Pancreas (tissue), 10 donors: ENCODE measurements around the gene MYPOP. TPM values are rescaled to one million over a fixed set of nuclear protein-coding genes. Genes with fewer than 3 reads are reported as not detected.

Source experiments
- ATAC-seq, 4 donors: fragments of 200-7000 bp; cut with Tn5 transposase; one replicate each; pipeline versions ENCODE4 v1.8.0 to v1.9.1; 2020; ENCODE audit warnings: mild to moderate bottlenecking in 4 of 4, moderate library complexity in 4 of 4
- DNase-seq, 6 donors: peaks; one replicate each; pipeline ENCODE4 v3.0.0-alpha.2; 2020
- FAIRE-seq: peaks from 2 replicates; lab custom pipeline; 2012; peaks lifted over from hg19 to GRCh38; lab: Jason Lieb, UNC
- H3K27ac ChIP-seq, 4 donors: fragments of 200-600 bp; sonication (generic); 1 replicate in 3 of 4; 2 replicates in 1 of 4; pipeline versions ENCODE4 v1.5.0 to v1.8.0; 2020
- H3K27me3 ChIP-seq, 4 donors: fragments of 200-600 bp; one replicate each; pipeline ENCODE4 v1.8.0; 2021
- H3K36me3 ChIP-seq, 3 donors: fragments of 200-600 bp; sonication (generic) in 1 of 3; one replicate each; pipeline versions ENCODE4 v1.5.0 to v1.8.0; 2020 to 2021
- H3K4me1 ChIP-seq, 3 donors: fragments of 200-600 bp; one replicate each; pipeline ENCODE4 v1.8.0; 2021
- H3K4me3 ChIP-seq, 4 donors: fragments of 200-600 bp; sonication (generic) in 2 of 4; one replicate each; pipeline versions ENCODE4 v1.5.0 to v1.8.0; 2020 to 2021
- H3K9me3 ChIP-seq, 4 donors: fragments of 200-600 bp; one replicate each; pipeline ENCODE4 v1.8.0; 2021
- WGBS, 2 donors: extraction: QIAGEN DNeasy Blood & Tissue Kit; methylation state at CpG; one replicate each; pipeline ENCODE4 v1.1.7; 2013; 5-methylcytosine and 5-hydroxymethylcytosine counted together
- intact Hi-C, 3 donors: fragments of 100-400 bp; cut with DNase I; formaldehyde crosslinking; loops; one replicate each; pipeline versions ENCODE4 v1.11.1 to v1.14.2; 2022
- polyA plus RNA-seq, 2 donors: library from polyadenylated mRNA; stranded (reverse); fragments of 200-250 nt; gene quantifications; one replicate each; pipeline ENCODE4 v1.2.3, GENCODE V29; 2013
- total RNA-seq, 6 donors: library from RNA; stranded (reverse); fragmentation: NEBNext Ultra II Directional in 4 of 6; extraction: Animal tissue kit (Norgen Biotek cat#: 25700) in 4 of 6; gene quantifications; one replicate each; pipeline versions ENCODE4 v1.2.1 to v1.2.4, GENCODE V29; 2021 to 2023
- TF ChIP-seq, protein P1 (sequence below), 4 donors: fragments of 200-600 bp; sonication (generic) in 3 of 4; IDR thresholded peaks; one replicate each; pipeline versions ENCODE4 v1.5.0 to v1.8.0; 2021; ENCODE audit warnings: antibody characterized with exemption in 4 of 4
- donor health status: healthy with polysubstance abuse.
- donor health status: DM: no; HTN: no; CAD: no; lungs with moderate emphysema.
- donor health status: DM: no; HTN: no; CAD: no.
- donor health status: control.
- donor health status: control.
- donor health status: Bipolar disorder and iron deficiency.
- donor health status: DM: yes; HTN: yes; CAD: no.
- donor health status: DM: no; HTN: no; CAD: no.
- donor health status: DM: no; HTN: no; CAD: no.
- donor health status: DM: yes; HTN: yes; CAD: no.

Gene MYPOP
- total and polyA plus RNA-seq, 8 donors: 3.6 to 6.9 (median 4.7) TPM

- no peaks in the 10 kb centered on the region for H3K36me3 ChIP-seq
- H3K4me3 ChIP-seq: no peak overlapping the region
- ATAC-seq (peak; percentile 34 to 44 (median 37)), FAIRE-seq (no peak), DNase-seq (peak; percentile 82 to 92 (median 90))
- H3K9me3 ChIP-seq: no peaks in the 10 kb centered on the region
- WGBS, 2 donors: 22 to 25% methylated on average over 11 of the region's 11 CpGs
- H3K4me1 ChIP-seq: peaks cover 43 to 67% (median 60%) of the 10 kb centered on the region in 3 donors
- peak overlapping the region; percentile 76 to 96 (median 93) for H3K27ac ChIP-seq
- intact Hi-C loops: no loop called here
- TF ChIP-seq, protein P1, sequence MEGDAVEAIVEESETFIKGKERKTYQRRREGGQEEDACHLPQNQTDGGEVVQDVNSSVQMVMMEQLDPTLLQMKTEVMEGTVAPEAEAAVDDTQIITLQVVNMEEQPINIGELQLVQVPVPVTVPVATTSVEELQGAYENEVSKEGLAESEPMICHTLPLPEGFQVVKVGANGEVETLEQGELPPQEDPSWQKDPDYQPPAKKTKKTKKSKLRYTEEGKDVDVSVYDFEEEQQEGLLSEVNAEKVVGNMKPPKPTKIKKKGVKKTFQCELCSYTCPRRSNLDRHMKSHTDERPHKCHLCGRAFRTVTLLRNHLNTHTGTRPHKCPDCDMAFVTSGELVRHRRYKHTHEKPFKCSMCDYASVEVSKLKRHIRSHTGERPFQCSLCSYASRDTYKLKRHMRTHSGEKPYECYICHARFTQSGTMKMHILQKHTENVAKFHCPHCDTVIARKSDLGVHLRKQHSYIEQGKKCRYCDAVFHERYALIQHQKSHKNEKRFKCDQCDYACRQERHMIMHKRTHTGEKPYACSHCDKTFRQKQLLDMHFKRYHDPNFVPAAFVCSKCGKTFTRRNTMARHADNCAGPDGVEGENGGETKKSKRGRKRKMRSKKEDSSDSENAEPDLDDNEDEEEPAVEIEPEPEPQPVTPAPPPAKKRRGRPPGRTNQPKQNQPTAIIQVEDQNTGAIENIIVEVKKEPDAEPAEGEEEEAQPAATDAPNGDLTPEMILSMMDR (IDR thresholded peaks at IDR 0.05): no peak
- no peaks in the 10 kb centered on the region for H3K27me3 ChIP-seq
Measured at GRCh38 chr19:45878043-45878794, 24.2 kb downstream of the MYPOP start.

GRCh38 chr19:45876411-45877197, 25.8 kb downstream of the MYPOP start:
- H3K4me1 ChIP-seq: peaks cover 44 to 75% (median 67%) of the 10 kb centered on the region in 3 donors
- FAIRE-seq: no peak

GRCh38 chr19:45876161-45876410, 26.3 kb downstream of the MYPOP start:
- H3K36me3 ChIP-seq: no peaks in the 10 kb centered on the region
- intact Hi-C loops: no loop called here
- FAIRE-seq: no peak
- peak; percentile 4 to 18 (median 12) for ATAC-seq
- H3K4me1 ChIP-seq: peaks cover 39 to 70% (median 61%) of the 10 kb centered on the region in 3 donors
- WGBS, 2 donors: 34 to 36% methylated on average over 4 of the region's 4 CpGs
- no peak overlapping the region for H3K4me3 ChIP-seq
- peak overlapping the region; percentile 87 to 96 (median 93) for H3K27ac ChIP-seq
- no peaks in the 10 kb centered on the region for H3K27me3 ChIP-seq
- no peak for DNase-seq
- TF ChIP-seq, protein P1 (IDR thresholded peaks at IDR 0.05): no peak
- H3K9me3 ChIP-seq: no peaks in the 10 kb centered on the region

More at GRCh38 chr19:45876411-45877197, 25.8 kb downstream of the MYPOP start:
- Histone ChIP-seq H3K27ac (peak overlapping the region; percentile 87 to 96 (median 93)), H3K36me3 (no peaks in the 10 kb centered on the region), H3K4me3 (peak overlapping the region in 2 of 4 donors; percentile 11 to 33), H3K9me3 (no peaks in the 10 kb centered on the region), H3K27me3 (no peaks in the 10 kb centered on the region)
- intact Hi-C loops: no loop called here
- DNase-seq: peak; percentile 70 to 89 (median 83)
- ATAC-seq: peak; percentile 42 to 72 (median 64)
- TF ChIP-seq, protein P1 (IDR thresholded peaks at IDR 0.05): no peak
- 4 to 9% methylated on average over 39 to 41 of the region's 41 CpGs for WGBS, 2 donors

GRCh38 chr19:45874620-45874966, 27.8 kb downstream of the MYPOP start:
- Histone ChIP-seq H3K4me1 (peaks cover 24 to 55% (median 46%) of the 10 kb centered on the region in 3 donors), H3K36me3 (no peaks in the 10 kb centered on the region), H3K9me3 (no peaks in the 10 kb centered on the region), H3K4me3 (no peak overlapping the region), H3K27ac (peak overlapping the region in 2 of 4 donors; percentile 26 to 46), H3K27me3 (no peaks in the 10 kb centered on the region)
- no peak for ATAC-seq
- WGBS, 2 donors: 81 to 88% methylated on average over 7 of the region's 7 CpGs
- TF ChIP-seq, protein P1 (IDR thresholded peaks at IDR 0.05): no peak
- no peak for FAIRE-seq
- no peak for DNase-seq
- intact Hi-C loops: no loop called here
